Stimulated activated CD4-positive, alpha-beta T cell treated with anti-CD3 and anti-CD28 coated beads, Interleukin-2, amount 100 ng/mL, for 4 hours (primary cell): Measurements from ENCODE around the gene DHRS13.

Source experiments
- DNase-seq: peaks from one replicate; pipeline ENCODE4 v3.0.0-alpha.2; 2020; ENCODE audit warnings: low read depth

The DHRS13 gene

GRCh38 chr17:28857905-28858800, 44.7 kb downstream of the DHRS13 start:
- no peak for DNase-seq

DNA sequence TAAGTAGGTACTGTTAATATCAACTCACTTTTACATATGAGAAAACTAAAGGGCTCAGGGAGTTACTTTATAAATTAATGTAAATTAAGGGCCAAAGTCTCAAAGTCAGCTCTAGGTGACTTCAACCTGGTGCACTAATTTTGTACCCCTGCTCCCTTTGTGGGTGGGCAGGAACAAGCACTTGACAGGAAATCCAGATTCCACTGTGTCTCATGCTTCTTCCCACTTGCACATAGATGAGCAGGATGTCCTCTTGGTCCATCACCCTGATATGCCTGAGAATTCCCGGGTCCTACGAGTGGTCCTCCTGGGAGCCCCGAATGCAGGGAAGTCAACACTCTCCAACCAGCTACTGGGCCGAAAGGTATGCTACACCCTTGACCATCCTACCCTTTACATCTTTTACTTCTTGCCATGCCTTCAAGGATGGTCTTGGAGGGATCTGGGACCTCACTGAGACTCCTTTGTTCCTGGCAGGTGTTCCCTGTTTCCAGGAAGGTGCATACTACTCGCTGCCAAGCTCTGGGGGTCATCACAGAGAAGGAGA, 46.8 kb downstream of the DHRS13 start:
- DNase-seq = no peak

DNA sequence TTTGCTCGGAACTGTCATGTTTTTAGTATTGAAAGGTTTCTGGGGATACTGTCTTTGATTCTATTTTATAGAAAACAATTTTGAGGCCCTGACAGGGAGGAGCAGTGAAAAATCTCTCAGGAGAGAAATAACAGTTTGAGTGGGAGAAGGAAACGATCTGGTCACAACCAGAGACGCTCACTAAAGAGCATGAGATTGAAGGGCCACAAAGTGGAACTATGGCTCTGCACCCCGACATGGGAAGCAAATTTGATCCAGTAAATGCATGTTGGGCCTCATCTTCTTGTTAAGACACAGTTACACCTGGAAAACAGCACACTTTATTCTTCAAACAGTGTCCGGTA, 47.6 kb downstream of the DHRS13 start:
- no peak for DNase-seq

GRCh38 chr17:28854457-28855335, 48.2 kb downstream of the DHRS13 start, which contains the start of gene ERAL1:
Gene ERAL1 (plus strand): TSS chr17:28855016. CDS start chr17:28855035, 19 bp downstream.
- peak; percentile 79 for DNase-seq

GRCh38 chr17:28853295-28853694, 49.6 kb downstream of the DHRS13 start:
- no peak for DNase-seq

DNA sequence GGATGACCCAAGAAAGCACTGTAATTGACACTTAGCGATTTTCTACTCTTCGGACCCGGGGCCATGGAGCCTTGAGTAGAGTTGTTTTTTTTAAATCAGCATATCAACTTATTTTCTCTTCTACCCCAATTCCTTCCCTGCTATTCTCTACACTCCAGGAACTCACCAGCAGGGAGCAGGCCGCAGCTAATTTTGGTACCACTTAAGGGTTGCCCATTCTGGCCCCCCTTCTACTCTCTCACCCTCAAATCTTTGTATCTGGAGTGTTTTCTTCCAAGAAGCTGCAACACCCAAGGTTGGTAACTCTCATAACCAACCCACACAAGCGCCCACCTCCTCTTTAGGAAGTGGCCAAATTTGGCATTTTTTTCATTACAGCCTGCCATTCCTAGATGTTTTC, 53.6 kb downstream of the DHRS13 start:
- no peak for DNase-seq

DNA sequence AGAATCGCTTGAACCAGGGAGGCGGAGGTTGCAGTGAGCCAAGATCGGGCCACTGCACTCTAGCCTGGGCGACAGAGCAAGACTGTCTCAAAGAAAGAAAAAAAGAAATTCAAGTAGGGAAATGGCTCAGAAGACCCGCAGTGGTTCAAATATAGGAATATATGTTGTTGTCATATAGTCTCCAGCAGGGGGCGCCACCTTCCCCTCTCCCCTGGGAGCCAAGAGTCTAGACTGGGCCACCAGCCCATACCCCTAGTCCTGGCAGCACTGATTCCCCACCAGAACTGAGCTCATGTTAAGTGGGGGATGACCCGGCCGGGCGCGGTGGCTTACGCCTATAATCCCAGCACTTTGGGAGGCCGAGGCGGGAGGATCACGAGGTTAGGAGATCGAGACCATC, 54.2 kb downstream of the DHRS13 start:
- DNase-seq = peak; percentile 26
